Measurements from ENCODE around the gene PITX1. TPM values are rescaled to one million over a fixed set of nuclear protein-coding genes. Genes with fewer than 3 reads are reported as not detected.
"Not testable (repeated sequence)": the region's sequence is repeated elsewhere in the genome, so short reads cannot be mapped to it uniquely, and the experiment has no call there.

The PITX1 gene
- not detected in 2 replicates for total RNA-seq

DNA sequence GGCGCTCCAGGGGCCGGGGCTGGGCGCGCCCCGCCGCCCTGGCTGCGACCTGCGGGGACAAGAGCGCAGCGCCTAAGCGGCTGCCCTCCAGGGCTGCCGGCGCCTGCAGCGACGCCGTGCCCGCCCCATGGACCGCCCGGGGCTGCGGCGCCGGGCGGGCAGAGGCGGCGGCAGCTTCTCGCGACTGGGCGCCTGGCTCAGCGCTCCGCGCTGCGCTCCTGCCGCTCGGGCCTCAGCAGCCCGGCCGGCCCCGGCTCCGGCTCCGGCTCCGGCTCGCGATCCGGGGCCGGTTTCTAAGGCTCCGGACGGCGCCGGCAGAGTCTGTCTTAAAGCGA is at the start of gene PITX1:
PITX1 (minus strand) TSS at position 328 of the 335 bp plus-strand sequence. CDS start 347 bp downstream, outside the sequence.
- POLR2A ChIA-PET: no interaction called here
- DNase-seq (no peak), ATAC-seq (ENCODE audit: low read depth) (peak; percentile 23)
- peak within 1 kb of the TSS; percentile 85 for H3K4me3 Mint-ChIP-seq
- CTCF ChIA-PET: no interaction called here
- peaks cover 69% of the 10 kb centered on the region for H3K27me3 Mint-ChIP-seq
- peaks cover 5% of the 10 kb centered on the region for H3K9me3 Mint-ChIP-seq
- TF ChIP-seq, protein P1, sequence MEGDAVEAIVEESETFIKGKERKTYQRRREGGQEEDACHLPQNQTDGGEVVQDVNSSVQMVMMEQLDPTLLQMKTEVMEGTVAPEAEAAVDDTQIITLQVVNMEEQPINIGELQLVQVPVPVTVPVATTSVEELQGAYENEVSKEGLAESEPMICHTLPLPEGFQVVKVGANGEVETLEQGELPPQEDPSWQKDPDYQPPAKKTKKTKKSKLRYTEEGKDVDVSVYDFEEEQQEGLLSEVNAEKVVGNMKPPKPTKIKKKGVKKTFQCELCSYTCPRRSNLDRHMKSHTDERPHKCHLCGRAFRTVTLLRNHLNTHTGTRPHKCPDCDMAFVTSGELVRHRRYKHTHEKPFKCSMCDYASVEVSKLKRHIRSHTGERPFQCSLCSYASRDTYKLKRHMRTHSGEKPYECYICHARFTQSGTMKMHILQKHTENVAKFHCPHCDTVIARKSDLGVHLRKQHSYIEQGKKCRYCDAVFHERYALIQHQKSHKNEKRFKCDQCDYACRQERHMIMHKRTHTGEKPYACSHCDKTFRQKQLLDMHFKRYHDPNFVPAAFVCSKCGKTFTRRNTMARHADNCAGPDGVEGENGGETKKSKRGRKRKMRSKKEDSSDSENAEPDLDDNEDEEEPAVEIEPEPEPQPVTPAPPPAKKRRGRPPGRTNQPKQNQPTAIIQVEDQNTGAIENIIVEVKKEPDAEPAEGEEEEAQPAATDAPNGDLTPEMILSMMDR (IDR thresholded peaks at IDR 0.05): no peak
- peaks cover 43% of the 10 kb centered on the region for H3K4me1 Mint-ChIP-seq
- no peaks in the 10 kb centered on the region for H3K36me3 Mint-ChIP-seq (ENCODE audit: low read depth)
- intact Hi-C loops (cut with micrococcal nuclease): loop anchor here (5.0 kb wide), 2 partner anchors 158 to 458 kb away; no protein-coding TSS in a partner anchor
- peak within 1 kb of the TSS; percentile 53 for H3K27ac Mint-ChIP-seq

DNA sequence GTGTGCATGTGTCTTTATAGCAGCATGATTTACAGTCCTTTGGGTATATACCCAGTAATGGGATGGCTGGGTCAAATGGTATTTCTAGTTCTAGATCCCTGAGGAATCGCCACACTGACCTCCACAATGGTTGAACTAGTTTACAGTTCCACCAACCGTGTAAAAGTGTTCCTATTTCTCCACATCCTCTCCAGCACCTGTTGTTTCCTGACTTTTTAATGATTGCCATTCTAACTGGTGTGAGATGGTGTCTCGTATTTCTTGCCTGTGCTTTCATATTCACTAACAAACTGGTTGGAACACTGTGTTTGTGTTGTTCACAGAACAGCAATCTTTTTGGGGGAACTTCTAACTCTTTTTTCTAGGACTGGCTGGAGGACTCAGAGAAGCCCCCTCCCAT is 49.3 kb upstream of the PITX1 start:
- ATAC-seq (ENCODE audit: low read depth); H3K4me3 Mint-ChIP-seq; H3K9me3 Mint-ChIP-seq; intact Hi-C loops (cut with micrococcal nuclease); POLR2A ChIA-PET; H3K36me3 Mint-ChIP-seq (ENCODE audit: low read depth); DNase-seq; H3K4me1 Mint-ChIP-seq; CTCF ChIA-PET; H3K27ac Mint-ChIP-seq: not testable (repeated sequence)
- peaks cover 16% of the 10 kb centered on the region for H3K27me3 Mint-ChIP-seq

DNA sequence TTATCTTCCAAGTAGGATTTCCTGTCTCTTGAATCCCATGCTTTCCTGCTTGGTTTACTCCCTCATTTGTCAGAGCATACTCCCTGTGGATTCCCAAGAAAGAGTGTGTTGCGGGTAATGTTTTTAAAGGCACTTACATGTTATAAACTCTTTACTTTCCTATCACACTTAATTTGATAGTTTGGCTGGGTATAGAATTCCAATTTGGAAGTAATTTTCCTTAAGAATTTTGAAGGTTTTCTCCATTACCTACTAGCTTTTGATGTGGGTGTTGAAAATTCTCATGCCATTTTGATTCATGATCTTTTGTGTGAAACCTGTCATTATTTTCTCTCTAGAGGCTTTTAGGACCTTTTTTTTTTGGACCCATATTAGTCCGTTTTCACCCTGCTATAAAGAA is 47.2 kb upstream of the PITX1 start:
- Mint-ChIP-seq H3K4me1 (no peaks in the 10 kb centered on the region), H3K36me3 (ENCODE audit: low read depth) (no peaks in the 10 kb centered on the region), H3K9me3 (peaks cover 10% of the 10 kb centered on the region), H3K27me3 (peaks cover 7% of the 10 kb centered on the region), H3K27ac (no peak overlapping the region), H3K4me3 (no peak overlapping the region)
- intact Hi-C loops (cut with micrococcal nuclease): no loop called here
- ATAC-seq (ENCODE audit: low read depth) (no peak), DNase-seq (no peak)
- POLR2A ChIA-PET: no interaction called here
- CTCF ChIA-PET: no interaction called here
- TF ChIP-seq, protein P1 (IDR thresholded peaks at IDR 0.05): no peak

DNA sequence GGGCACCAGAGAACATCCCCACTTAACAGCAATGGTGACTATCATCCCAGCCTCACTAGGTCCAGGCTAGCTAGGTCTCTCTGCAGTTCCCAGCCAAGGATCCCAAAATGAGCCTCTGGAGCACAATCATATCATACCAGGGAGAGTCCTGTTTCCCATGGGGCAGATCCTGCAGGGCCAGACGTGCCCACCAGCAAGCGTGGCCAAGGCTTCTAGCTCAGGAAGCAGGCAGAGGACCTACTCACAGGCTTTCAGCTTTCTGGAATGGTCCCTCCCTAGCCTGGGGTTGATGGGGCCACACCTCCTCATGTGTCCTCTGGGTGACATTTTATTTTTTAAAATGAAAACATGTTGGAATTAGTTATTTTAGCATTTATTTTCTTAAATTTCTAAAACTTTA is 45.7 kb upstream of the PITX1 start:
- H3K9me3 Mint-ChIP-seq: peaks cover 10% of the 10 kb centered on the region

DNA sequence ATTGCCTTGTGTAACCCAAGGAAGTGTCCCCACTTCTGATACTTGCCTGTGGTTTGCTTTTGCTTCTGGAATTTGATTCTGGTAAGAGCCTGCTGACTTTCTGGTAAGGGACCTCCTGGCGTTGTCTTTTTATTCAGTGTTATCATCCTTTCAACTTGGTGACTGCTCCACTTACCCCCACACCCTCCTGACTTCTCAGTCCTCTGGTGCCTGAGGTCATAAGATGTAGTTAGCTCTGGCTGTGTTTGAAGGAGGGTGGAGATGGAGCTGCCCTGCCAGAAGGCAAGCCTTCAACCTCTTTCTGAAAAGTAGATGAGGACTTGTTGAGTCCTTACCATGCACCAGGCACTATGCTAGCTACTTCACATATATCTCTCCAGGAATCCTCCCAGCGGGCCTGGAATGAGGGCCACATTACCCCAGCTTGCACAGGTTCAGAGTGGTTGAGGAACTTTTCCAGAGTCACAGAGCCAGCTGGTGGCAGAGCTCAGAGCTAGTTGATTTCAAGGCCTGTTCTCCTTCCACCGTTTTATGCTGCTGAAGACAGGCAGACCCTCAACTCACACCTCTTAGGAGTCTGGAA is 45.2 kb upstream of the PITX1 start:
- no peak overlapping the region for H3K4me3 Mint-ChIP-seq
- H3K4me1 Mint-ChIP-seq: no peaks in the 10 kb centered on the region
- DNase-seq (no peak), ATAC-seq (ENCODE audit: low read depth) (no peak)
- intact Hi-C loops (cut with micrococcal nuclease): no loop called here
- POLR2A ChIA-PET: no interaction called here
- no peaks in the 10 kb centered on the region for H3K36me3 Mint-ChIP-seq (ENCODE audit: low read depth)
- no peak overlapping the region for H3K27ac Mint-ChIP-seq
- TF ChIP-seq, protein P1 (IDR thresholded peaks at IDR 0.05): no peak
- H3K9me3 Mint-ChIP-seq: peaks cover 10% of the 10 kb centered on the region
- CTCF ChIA-PET: no interaction called here
- H3K27me3 Mint-ChIP-seq: peaks cover 8% of the 10 kb centered on the region

More for the DNA sequence above, 45.7 kb upstream of the PITX1 start:
- POLR2A ChIA-PET: no interaction called here
- no peaks in the 10 kb centered on the region for H3K36me3 Mint-ChIP-seq (ENCODE audit: low read depth)
- H3K4me1 Mint-ChIP-seq: no peaks in the 10 kb centered on the region
- TF ChIP-seq, protein P1 (IDR thresholded peaks at IDR 0.05): no peak
- no peak overlapping the region for H3K4me3 Mint-ChIP-seq
- CTCF ChIA-PET: no interaction called here
- no peak overlapping the region for H3K27ac Mint-ChIP-seq
- no peak for DNase-seq
- intact Hi-C loops (cut with micrococcal nuclease): no loop called here
- H3K27me3 Mint-ChIP-seq: peaks cover 8% of the 10 kb centered on the region
- no peak for ATAC-seq (ENCODE audit: low read depth)

DNA sequence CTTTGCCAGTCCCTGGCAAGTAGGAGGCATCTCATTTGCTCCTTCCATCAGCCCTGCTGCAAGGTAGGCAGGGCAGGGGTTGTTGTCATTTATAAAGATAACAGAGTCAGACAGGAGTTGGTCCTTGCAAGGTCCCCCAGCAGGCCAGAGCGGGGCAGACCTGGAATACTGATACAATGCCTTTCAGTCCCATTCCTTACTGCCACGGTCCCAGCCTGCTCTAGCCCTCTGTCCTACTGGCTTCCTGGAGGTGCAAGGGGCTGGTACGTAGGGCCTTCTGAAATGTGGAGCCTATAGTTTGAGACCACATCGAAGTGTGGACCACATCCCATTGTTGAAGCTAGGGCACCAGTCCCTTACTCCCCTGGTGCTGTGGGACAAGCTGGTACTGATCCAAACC is 42.8 kb upstream of the PITX1 start:
- ATAC-seq (ENCODE audit: low read depth): no peak
- CTCF ChIA-PET: no interaction called here
- Mint-ChIP-seq H3K4me1 (no peaks in the 10 kb centered on the region), H3K27me3 (peaks cover 8% of the 10 kb centered on the region), H3K4me3 (no peak overlapping the region), H3K36me3 (ENCODE audit: low read depth) (no peaks in the 10 kb centered on the region), H3K9me3 (peaks cover 3% of the 10 kb centered on the region), H3K27ac (no peak overlapping the region)
- intact Hi-C loops (cut with micrococcal nuclease): no loop called here
- POLR2A ChIA-PET: no interaction called here
- DNase-seq: no peak
- TF ChIP-seq, protein P1 (IDR thresholded peaks at IDR 0.05): no peak

Measured in activated B cell treated with CpG ODN at 0.5 μM for 24 hours (primary cell).